ENCODE results near the gene CBX8.
A peak's percentile ranks its signal among the peaks of the same experiment; 100 is the strongest.

CBX8 gene

GRCh38 chr17:79809530-79810129 is 12.8 kb upstream of the CBX8 start:
- H3K27ac ChIP-seq, result peak overlapping the region in 2 of 21 experiments; percentile 9 to 29
- H3K4me3 ChIP-seq, result peak overlapping the region in 1 of 7 experiments; percentile 7

- no peak overlapping the region for H3K4me3 ChIP-seq
- no peak overlapping the region for H3K27ac ChIP-seq
Measured at GRCh38 chr17:79808763-79809529, 12.1 kb upstream of the CBX8 start.

- no peak overlapping the region for H3K4me3 ChIP-seq
Measured at GRCh38 chr17:79806863-79807720, 10.2 kb upstream of the CBX8 start.

GRCh38 chr17:79806446-79806760 is 9.5 kb upstream of the CBX8 start:
- no peak overlapping the region for H3K27ac ChIP-seq

More at GRCh38 chr17:79806863-79807720, 10.2 kb upstream of the CBX8 start:
- no peak overlapping the region for H3K27ac ChIP-seq

GRCh38 chr17:79804856-79805696 is 8.2 kb upstream of the CBX8 start:
- peak overlapping the region in 1 of 21 experiments; percentile 8 for H3K27ac ChIP-seq
- no peak overlapping the region for H3K4me3 ChIP-seq

More at GRCh38 chr17:79806446-79806760, 9.5 kb upstream of the CBX8 start:
- no peak overlapping the region for H3K4me3 ChIP-seq

GRCh38 chr17:79803997-79804855 is 7.3 kb upstream of the CBX8 start:
- H3K4me3 ChIP-seq, result peak overlapping the region in 3 of 7 experiments; percentile 14 to 30 (median 23)
- H3K27ac ChIP-seq, result peak overlapping the region in 1 of 21 experiments; percentile 8

GRCh38 chr17:79803421-79803996 is 6.6 kb upstream of the CBX8 start:
- H3K4me3 ChIP-seq, result peak overlapping the region in 3 of 7 experiments; percentile 14 to 30 (median 23)
- no peak overlapping the region for H3K27ac ChIP-seq

- H3K4me3 ChIP-seq, result no peak overlapping the region
- H3K27ac ChIP-seq, result no peak overlapping the region
Measured at GRCh38 chr17:79802736-79803420, 6.0 kb upstream of the CBX8 start.

GRCh38 chr17:79802039-79802735 is 5.3 kb upstream of the CBX8 start:
- Histone ChIP-seq H3K4me3 (no peak overlapping the region), H3K27ac (no peak overlapping the region)

- Histone ChIP-seq H3K27ac (peak overlapping the region in 1 of 21 experiments; percentile 55), H3K4me3 (peak overlapping the region in 5 of 7 experiments; percentile 4 to 45 (median 15))
Measured at GRCh38 chr17:79801156-79802038, 4.5 kb upstream of the CBX8 start.

- peak overlapping the region in 5 of 7 experiments; percentile 4 to 45 (median 15) for H3K4me3 ChIP-seq
- H3K27ac ChIP-seq, result peak overlapping the region in 1 of 21 experiments; percentile 55
Measured at GRCh38 chr17:79800325-79801155, 3.7 kb upstream of the CBX8 start.

GRCh38 chr17:79799538-79800324 is 2.9 kb upstream of the CBX8 start:
- Histone ChIP-seq H3K4me3 (peak overlapping the region in 2 of 7 experiments; percentile 28 to 45), H3K27ac (no peak overlapping the region)

GRCh38 chr17:79799174-79799537 is 2.3 kb upstream of the CBX8 start:
- Histone ChIP-seq H3K4me3 (no peak overlapping the region), H3K27ac (no peak overlapping the region)
